HT-29 (cell line): Measurements from ENCODE around the gene SPATA2L. TPM values are rescaled to one million over a fixed set of nuclear protein-coding genes. Genes with fewer than 3 reads are reported as not detected.
"Not testable (repeated sequence)": the region's sequence is repeated elsewhere in the genome, so short reads cannot be mapped to it uniquely, and the experiment has no call there.

Source experiments
- DNase-seq: peaks from one replicate; pipeline ENCODE4 v3.0.0-alpha.2; 2015; ENCODE audit warnings: low spot score
- total RNA-seq: library from RNA; depleted of rRNA; stranded (reverse); fragments of >200 nt; shearing (Covaris generic); gene quantifications from 2 replicates; pipeline ENCODE4 v1.2.3, GENCODE V29; 2014

The SPATA2L gene
- total RNA-seq, 1 experiment from 2014 or later, result 83.7 TPM

GRCh38 chr16:89707695-89708094, 6.2 kb upstream of the SPATA2L start:
- DNase-seq, result no peak

GRCh38 chr16:89706518-89707260, 5.2 kb upstream of the SPATA2L start:
- no peak for DNase-seq

- DNase-seq, result no peak
Observed at GRCh38 chr16:89705006-89705405, 3.5 kb upstream of the SPATA2L start.

GRCh38 chr16:89704281-89704680, 2.8 kb upstream of the SPATA2L start:
- DNase-seq, result no peak

- DNase-seq, result peak; percentile 77
Observed at GRCh38 chr16:89700649-89701424, 668 bp downstream of the SPATA2L start.

- peak; percentile 99 for DNase-seq
Observed at GRCh38 chr16:89700100-89700648, 1.3 kb downstream of the SPATA2L start.

GRCh38 chr16:89699629-89700099, 1.8 kb downstream of the SPATA2L start:
- not testable (repeated sequence) for DNase-seq

GRCh38 chr16:89698717-89699116, 2.8 kb downstream of the SPATA2L start:
- DNase-seq, result not testable (repeated sequence)

- DNase-seq, result no peak
Observed at GRCh38 chr16:89697616-89698331, 3.7 kb downstream of the SPATA2L start.

GRCh38 chr16:89697161-89697615, 4.3 kb downstream of the SPATA2L start:
- no peak for DNase-seq

GRCh38 chr16:89696670-89697128, 4.8 kb downstream of the SPATA2L start:
- DNase-seq, result no peak

GRCh38 chr16:89695875-89696669, 5.4 kb downstream of the SPATA2L start:
- no peak for DNase-seq

GRCh38 chr16:89695086-89695874, 6.2 kb downstream of the SPATA2L start:
- no peak for DNase-seq

GRCh38 chr16:89694784-89695085, 6.8 kb downstream of the SPATA2L start:
- not testable (repeated sequence) for DNase-seq

- DNase-seq, result no peak
Observed at GRCh38 chr16:89693931-89694783, 7.3 kb downstream of the SPATA2L start.

GRCh38 chr16:89693289-89693731, 8.2 kb downstream of the SPATA2L start:
- no peak for DNase-seq

GRCh38 chr16:89691986-89692569, 9.4 kb downstream of the SPATA2L start:
- no peak for DNase-seq

GRCh38 chr16:89691231-89691985, 10.1 kb downstream of the SPATA2L start:
- DNase-seq, result no peak
